Spleen (tissue), 11 donors: ENCODE measurements around the gene KISS1R. TPM values are rescaled to one million over a fixed set of nuclear protein-coding genes. Genes with fewer than 3 reads are reported as not detected.

ENCODE experiments used
- DNase-seq: peaks from one replicate; pipeline ENCODE4 v3.0.0-alpha.2; 2020
- H3K27ac ChIP-seq, 8 donors: fragments of 200-600 bp; sonication (generic) in 7 of 8; 1 replicate in 4 of 8; 2 replicates in 4 of 8; pipeline versions ENCODE4 v1.5.0 to v1.8.0; 2016 to 2021; ENCODE audit warnings: inconsistent platforms in 4 of 8, mild to moderate bottlenecking in 4 of 8, moderate library complexity in 1 of 8
- H3K27me3 ChIP-seq, 7 donors: fragments of 200-600 bp; sonication (generic) in 6 of 7; replicated peaks in 1 of 7; 1 replicate in 4 of 7; 2 replicates in 3 of 7; pipeline versions ENCODE4 v1.5.0 to v1.8.0; 2016 to 2021; ENCODE audit warnings: inconsistent platforms in 3 of 7, mild to moderate bottlenecking in 1 of 7
- H3K36me3 ChIP-seq, 6 donors: fragments of 200-600 bp; sonication (generic) in 5 of 6; 1 replicate in 4 of 6; 2 replicates in 2 of 6; pipeline versions ENCODE4 v1.5.0 to v1.8.0; 2016 to 2021; ENCODE audit warnings: inconsistent platforms in 2 of 6
- H3K4me1 ChIP-seq, 6 donors: fragments of 200-600 bp; sonication (generic) in 5 of 6; 1 replicate in 3 of 6; 2 replicates in 3 of 6; pipeline versions ENCODE4 v1.5.0 to v1.8.0; 2016 to 2021; ENCODE audit warnings: inconsistent platforms in 3 of 6
- H3K4me3 ChIP-seq, 8 donors: fragments of 200-600 bp; sonication (generic) in 7 of 8; 1 replicate in 4 of 8; 2 replicates in 4 of 8; pipeline versions ENCODE4 v1.5.0 to v1.8.0; 2016 to 2021; ENCODE audit warnings: inconsistent platforms in 4 of 8, mild to moderate bottlenecking in 4 of 8, moderate library complexity in 2 of 8
- H3K9me3 ChIP-seq, 8 donors: fragments of 200-600 bp; sonication (generic) in 7 of 8; 1 replicate in 4 of 8; 2 replicates in 4 of 8; pipeline versions ENCODE4 v1.5.0 to v1.8.0; 2016 to 2021; ENCODE audit warnings: inconsistent platforms in 4 of 8
- POLR2A ChIP-seq, 3 donors: fragments of 450-650 bp; IDR thresholded peaks; one replicate each; pipeline ENCODE4 v1.5.1; 2017; ENCODE audit warnings: antibody characterized with exemption in 3 of 3, mild to moderate bottlenecking in 1 of 3
- POLR2AphosphoS5 ChIP-seq, 3 donors: sonication (generic); formaldehyde crosslinking; IDR thresholded peaks; one replicate each; pipeline ENCODE4 v1.5.1; 2017; ENCODE audit warnings: antibody characterized with exemption in 3 of 3
- WGBS, 5 donors: extraction: QIAGEN DNeasy Blood & Tissue Kit in 3 of 5; methylation state at CpG; one replicate each; pipeline versions ENCODE4 v1.1.5 to v1.1.7; 2013 to 2018; 5-methylcytosine and 5-hydroxymethylcytosine counted together
- intact Hi-C: fragments of 100-400 bp; cut with DNase I; formaldehyde crosslinking; loops from one replicate; pipeline ENCODE4 v1.15.0; 2023; ENCODE audit warnings: low total_unique reads
- polyA plus RNA-seq, 3 donors: library from polyadenylated mRNA; stranded (reverse); fragments of 200-250 nt; gene quantifications; one replicate each; pipeline ENCODE4 v1.2.1, GENCODE V29; 2013
- total RNA-seq, 7 donors: library from RNA; depleted of rRNA in 3 of 7; stranded (reverse); fragments of >200 nt in 3 of 7; fragmentation: NEBNext Ultra II Directional in 4 of 7; extraction: Animal tissue kit (Norgen Biotek cat#: 25700) in 4 of 7; gene quantifications; one replicate each; pipeline versions ENCODE4 v1.1.0 to v1.2.1, GENCODE V29; 2016 to 2021
- TF ChIP-seq, protein P1 (sequence below), 11 experiments: fragments of 200-600 bp in 7 of 11; fragments of 450-650 bp in 4 of 11; sonication (generic) in 4 of 11; IDR thresholded peaks in 8 of 11; conservative IDR thresholded peaks in 3 of 11; 1 replicate in 7 of 11; 2 replicates in 4 of 11; pipeline versions ENCODE4 v1.4.0 to v1.8.0; 2016 to 2021; ENCODE audit warnings: antibody characterized with exemption in 11 of 11, inconsistent platforms in 4 of 11, mild to moderate bottlenecking in 1 of 11
- donor health status: healthy with polysubstance abuse.
- donor health status: DM: no; HTN: no; CAD: no; lungs with moderate emphysema.
- donor health status: DM: no; HTN: no; CAD: no.
- donor health status: Bipolar disorder and iron deficiency.
- donor health status: healthy.
- donor health status: DM: no; HTN: no; CAD: no.
- donor health status: DM: yes; HTN: yes; CAD: no.

The KISS1R gene
- total and polyA plus RNA-seq, 10 donors = 0.22 to 0.50 (median 0.35) TPM; not detected in 2

DNA sequence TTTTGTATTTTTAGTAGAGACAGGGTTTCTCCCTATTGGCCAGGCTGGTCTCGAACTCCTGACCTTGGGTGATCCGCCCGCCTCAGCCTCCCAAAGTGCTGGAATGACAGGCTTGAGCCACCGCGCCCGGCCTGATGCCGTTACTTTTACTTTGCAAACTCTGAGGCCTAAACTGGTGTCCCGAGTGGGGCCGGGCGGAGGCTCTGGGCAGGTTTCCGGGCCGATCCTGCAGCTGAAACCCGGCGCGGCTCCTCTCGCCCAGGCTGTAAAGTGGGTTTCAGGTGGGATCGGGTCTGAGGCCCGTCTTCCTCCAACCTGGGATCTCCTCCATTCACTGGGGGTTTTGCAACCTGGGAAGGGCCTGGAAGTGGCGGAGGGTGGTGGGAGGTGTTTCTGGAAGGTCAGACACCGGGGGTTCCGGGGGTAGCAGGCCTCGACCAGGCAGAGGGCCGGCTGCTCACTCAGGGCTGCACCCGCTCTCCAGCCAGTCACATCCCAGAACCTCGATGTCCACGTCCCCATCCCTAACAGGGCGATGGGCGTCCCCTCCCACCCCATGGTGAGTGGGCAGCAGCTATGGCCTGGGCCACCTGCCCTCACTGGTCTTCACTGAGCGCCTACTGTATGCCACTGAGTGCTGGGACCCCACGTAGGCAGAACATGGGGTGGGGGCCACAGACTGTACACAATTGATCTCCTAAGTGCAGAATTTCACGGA is 45.7 kb downstream of the KISS1R start:
- Histone ChIP-seq H3K36me3 (peaks cover 0 to 90% (median 36%) of the 10 kb centered on the region in 6 donors), H3K4me1 (no peaks in the 10 kb centered on the region), H3K27me3 (no peaks in the 10 kb centered on the region), H3K9me3 (peaks cover 0 to 6% (median 0%) of the 10 kb centered on the region in 8 donors), H3K27ac (no peak overlapping the region), H3K4me3 (no peak overlapping the region)
- no peak for TF ChIP-seq POLR2A (IDR thresholded peaks at IDR 0.05)
- TF ChIP-seq, protein P1, sequence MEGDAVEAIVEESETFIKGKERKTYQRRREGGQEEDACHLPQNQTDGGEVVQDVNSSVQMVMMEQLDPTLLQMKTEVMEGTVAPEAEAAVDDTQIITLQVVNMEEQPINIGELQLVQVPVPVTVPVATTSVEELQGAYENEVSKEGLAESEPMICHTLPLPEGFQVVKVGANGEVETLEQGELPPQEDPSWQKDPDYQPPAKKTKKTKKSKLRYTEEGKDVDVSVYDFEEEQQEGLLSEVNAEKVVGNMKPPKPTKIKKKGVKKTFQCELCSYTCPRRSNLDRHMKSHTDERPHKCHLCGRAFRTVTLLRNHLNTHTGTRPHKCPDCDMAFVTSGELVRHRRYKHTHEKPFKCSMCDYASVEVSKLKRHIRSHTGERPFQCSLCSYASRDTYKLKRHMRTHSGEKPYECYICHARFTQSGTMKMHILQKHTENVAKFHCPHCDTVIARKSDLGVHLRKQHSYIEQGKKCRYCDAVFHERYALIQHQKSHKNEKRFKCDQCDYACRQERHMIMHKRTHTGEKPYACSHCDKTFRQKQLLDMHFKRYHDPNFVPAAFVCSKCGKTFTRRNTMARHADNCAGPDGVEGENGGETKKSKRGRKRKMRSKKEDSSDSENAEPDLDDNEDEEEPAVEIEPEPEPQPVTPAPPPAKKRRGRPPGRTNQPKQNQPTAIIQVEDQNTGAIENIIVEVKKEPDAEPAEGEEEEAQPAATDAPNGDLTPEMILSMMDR (IDR thresholded peaks at IDR 0.05 in 8 of 11, conservative IDR thresholded peaks at IDR 0.05 in 3 of 11) = no peak
- TF ChIP-seq POLR2AphosphoS5 (IDR thresholded peaks at IDR 0.05) = no peak
- DNase-seq = no peak
- WGBS, 5 donors = 88 to 94% (median 91%) methylated on average over 25 to 31 of the region's 31 CpGs
- intact Hi-C loops = no loop called here

GRCh38 chr19:963486-963951 is 46.4 kb downstream of the KISS1R start:
- DNase-seq = no peak
- intact Hi-C loops = no loop called here
- H3K27me3 ChIP-seq = no peaks in the 10 kb centered on the region
- H3K27ac ChIP-seq = no peak overlapping the region
- peaks cover 0 to 6% (median 0%) of the 10 kb centered on the region in 8 donors for H3K9me3 ChIP-seq
- H3K36me3 ChIP-seq = peaks cover 0 to 97% (median 42%) of the 10 kb centered on the region in 6 donors
- no peak for TF ChIP-seq POLR2A (IDR thresholded peaks at IDR 0.05)
- TF ChIP-seq POLR2AphosphoS5 (IDR thresholded peaks at IDR 0.05) = no peak
- TF ChIP-seq, protein P1 (IDR thresholded peaks at IDR 0.05 in 8 of 11, conservative IDR thresholded peaks at IDR 0.05 in 3 of 11) = no peak
- H3K4me1 ChIP-seq = no peaks in the 10 kb centered on the region
- 85 to 94% (median 89%) methylated on average over 10 to 11 of the region's 11 CpGs for WGBS, 5 donors
- no peak overlapping the region for H3K4me3 ChIP-seq

GRCh38 chr19:964116-964520 is 47.0 kb downstream of the KISS1R start:
- no peak for DNase-seq
- H3K36me3 ChIP-seq = peaks cover 0 to 99% (median 48%) of the 10 kb centered on the region in 6 donors
- TF ChIP-seq POLR2AphosphoS5 (IDR thresholded peaks at IDR 0.05) (peak in 1 of 3 donors; percentile 20), POLR2A (IDR thresholded peaks at IDR 0.05) (no peak)
- TF ChIP-seq, protein P1 (IDR thresholded peaks at IDR 0.05 in 8 of 11, conservative IDR thresholded peaks at IDR 0.05 in 3 of 11) = no peak
- H3K4me1 ChIP-seq = no peaks in the 10 kb centered on the region
- peaks cover 0 to 6% (median 0%) of the 10 kb centered on the region in 8 donors for H3K9me3 ChIP-seq
- WGBS, 5 donors = 91 to 99% (median 96%) methylated on average over 8 to 16 of the region's 16 CpGs
- H3K27ac ChIP-seq = no peak overlapping the region
- intact Hi-C loops = no loop called here
- no peak overlapping the region for H3K4me3 ChIP-seq
- no peaks in the 10 kb centered on the region for H3K27me3 ChIP-seq
